Transverse colon (tissue), 4 donors: Measurements from ENCODE around the gene CNBD2. TPM values are rescaled to one million over a fixed set of nuclear protein-coding genes. Genes with fewer than 3 reads are reported as not detected.
"Not testable (repeated sequence)": the region's sequence is repeated elsewhere in the genome, so short reads cannot be mapped to it uniquely, and the experiment has no call there.

Source experiments
- DNase-seq: peaks from one replicate; pipeline ENCODE4 v3.0.0-alpha.2; 2019
- H3K27ac ChIP-seq, 4 donors: fragments of 200-600 bp; sonication (generic); 2 replicates each; pipeline ENCODE4 v1.5.1; 2016 to 2018; ENCODE audit warnings: inconsistent platforms in 4 of 4
- H3K27me3 ChIP-seq: fragments of 200-600 bp; sonication (generic); 2 replicates; pipeline ENCODE4 v1.5.1; 2017; ENCODE audit warnings: inconsistent platforms
- H3K36me3 ChIP-seq, 4 donors: fragments of 200-600 bp; sonication (generic); 2 replicates each; pipeline ENCODE4 v1.5.1; 2017 to 2019; ENCODE audit warnings: inconsistent platforms in 4 of 4
- H3K4me1 ChIP-seq, 4 donors: fragments of 200-600 bp; sonication (generic); 2 replicates each; pipeline ENCODE4 v1.5.1; 2017 to 2020; ENCODE audit warnings: inconsistent platforms in 4 of 4
- H3K4me3 ChIP-seq, 4 donors: fragments of 200-600 bp; sonication (generic); 1 replicate in 1 of 4; 2 replicates in 3 of 4; pipeline versions ENCODE4 v1.5.1 to v1.6.1; 2017 to 2019; ENCODE audit warnings: inconsistent platforms in 4 of 4
- H3K9me3 ChIP-seq, 2 donors: fragments of 200-600 bp; sonication (generic); 2 replicates each; pipeline ENCODE4 v1.5.1; 2017 to 2019; ENCODE audit warnings: inconsistent platforms in 2 of 2
- CTCF ChIP-seq, 5 experiments: fragments of 200-600 bp in 3 of 5; fragments of 450-650 bp in 2 of 5; sonication (generic) in 3 of 5; IDR thresholded peaks; 1 replicate in 2 of 5; 2 replicates in 3 of 5; pipeline ENCODE4 v1.5.1; 2016 to 2017; ENCODE audit warnings: antibody characterized with exemption in 5 of 5, inconsistent platforms in 3 of 5, mild to moderate bottlenecking in 2 of 5, moderate library complexity in 1 of 5
- EP300 ChIP-seq: sonication (generic); formaldehyde crosslinking; IDR thresholded peaks from one replicate; pipeline ENCODE4 v1.6.1; 2017; ENCODE audit warnings: antibody characterized with exemption, low read depth
- POLR2A ChIP-seq: fragments of 450-650 bp; IDR thresholded peaks from one replicate; pipeline ENCODE4 v1.6.1; 2016; ENCODE audit warnings: antibody characterized with exemption, mild to moderate bottlenecking, moderate library complexity
- POLR2AphosphoS5 ChIP-seq, 3 donors: sonication (generic); formaldehyde crosslinking; IDR thresholded peaks; one replicate each; pipeline ENCODE4 v1.6.1; 2016; ENCODE audit warnings: antibody characterized with exemption in 3 of 3
- WGBS, 2 donors: methylation state at CpG; one replicate each; pipeline ENCODE4 v1.1.5; 2018; ENCODE audit warnings: low coverage in 1 of 2; 5-methylcytosine and 5-hydroxymethylcytosine counted together
- in situ Hi-C, 4 donors: fragments of 200-750 bp; cut with MboI; loops; one replicate each; pipeline versions ENCODE4 v1.15.0 to v1.15.1; 2017; ENCODE audit warnings: low sequenced_read_pairs in 3 of 4, low pct_ligation_motif_present in 1 of 4, low pct_unique_long_range_greater_than_20kb in 1 of 4
- intact Hi-C: fragments of 100-400 bp; cut with DNase I; formaldehyde crosslinking; loops from one replicate; pipeline ENCODE4 v1.15.1; 2023; ENCODE audit warnings: low total_unique reads
- total RNA-seq, 4 donors: library from RNA; depleted of rRNA; stranded (reverse); fragments of >200 nt; gene quantifications; one replicate each; pipeline ENCODE4 v1.1.0, GENCODE V29; 2016

Gene CNBD2
- total RNA-seq, 4 donors from 2014 or later, result 6.2 to 9.4 (median 7.8) TPM; not detected in 1

GRCh38 chr20:36064658-36065426, 96.5 kb downstream of the CNBD2 start:
- Histone ChIP-seq H3K27ac (peak overlapping the region; percentile 85 to 89 (median 88)), H3K27me3 (no peaks in the 10 kb centered on the region), H3K36me3 (no peaks in the 10 kb centered on the region), H3K4me3 (peak overlapping the region; percentile 50 to 72 (median 62)), H3K4me1 (peaks cover 9 to 20% (median 16%) of the 10 kb centered on the region in 4 donors), H3K9me3 (no peaks in the 10 kb centered on the region)
- intact Hi-C loops (no loop called here), in situ Hi-C loops (no loop called here)
- 1% methylated on average over 27 of the region's 61 CpGs; no CpG with 5 or more reads in 1 of the 2 donors for WGBS, 2 donors
- TF ChIP-seq POLR2A (peak; percentile 90), CTCF (IDR thresholded peaks at IDR 0.05) (peak in 1 of 5 experiments; percentile 22), POLR2AphosphoS5 (IDR thresholded peaks at IDR 0.05) (peak; percentile 90 to 92 (median 91)), EP300 (no peak)
- peak; percentile 98 for DNase-seq

DNA sequence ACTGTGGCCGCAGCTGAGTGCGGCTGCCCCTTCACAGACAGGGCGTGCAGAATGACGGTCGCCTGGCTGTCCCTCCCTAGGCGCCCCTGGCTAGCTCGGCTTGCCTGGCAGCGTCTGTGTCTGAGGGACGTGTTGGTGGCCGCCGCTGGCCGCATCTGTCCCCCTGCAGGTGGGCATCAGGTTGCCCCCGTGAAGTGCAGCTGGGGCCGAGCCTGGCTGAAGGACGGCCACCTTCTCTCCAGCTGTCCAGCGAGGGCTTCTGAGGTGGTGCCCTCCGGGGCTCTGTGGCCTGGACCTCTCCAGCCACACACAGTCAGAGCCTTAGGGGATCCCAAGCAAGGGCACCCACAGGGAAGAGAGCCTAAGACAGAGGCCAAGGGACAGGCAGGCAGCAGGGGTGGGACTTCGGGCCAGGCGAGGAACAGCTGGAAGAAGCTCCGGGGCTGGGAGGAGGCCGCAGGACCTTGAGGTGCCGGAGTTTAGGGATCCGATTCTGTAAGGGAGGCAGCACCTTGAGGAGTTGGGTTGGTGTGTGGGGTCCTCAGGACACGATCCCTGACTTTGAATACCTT, 97.1 kb downstream of the CNBD2 start:
- Histone ChIP-seq H3K4me3 (peak overlapping the region; percentile 17 to 72 (median 61)), H3K9me3 (no peaks in the 10 kb centered on the region), H3K36me3 (no peaks in the 10 kb centered on the region), H3K4me1 (peaks cover 9 to 20% (median 16%) of the 10 kb centered on the region in 4 donors), H3K27ac (peak overlapping the region; percentile 85 to 89 (median 88)), H3K27me3 (no peaks in the 10 kb centered on the region)
- DNase-seq, result no peak
- TF ChIP-seq CTCF (IDR thresholded peaks at IDR 0.05) (no peak), POLR2AphosphoS5 (IDR thresholded peaks at IDR 0.05) (no peak), EP300 (no peak), POLR2A (no peak)
- intact Hi-C loops (no loop called here), in situ Hi-C loops (no loop called here)
- WGBS, 2 donors, result 78 to 80% methylated on average over 1 to 20 of the region's 24 CpGs

- Histone ChIP-seq H3K4me3 (no peak overlapping the region), H3K27me3 (no peaks in the 10 kb centered on the region)
- no peak for TF ChIP-seq CTCF (IDR thresholded peaks at IDR 0.05)
- no peak for TF ChIP-seq POLR2A
- no peak for TF ChIP-seq POLR2AphosphoS5 (IDR thresholded peaks at IDR 0.05)
- no peak for TF ChIP-seq EP300
These were observed 98.4 kb downstream of the CNBD2 start for GRCh38 chr20:36066777-36067176.

GRCh38 chr20:36068526-36068925, 100.1 kb downstream of the CNBD2 start:
- H3K9me3 ChIP-seq, H3K27ac ChIP-seq, H3K4me3 ChIP-seq, DNase-seq, H3K27me3 ChIP-seq, H3K36me3 ChIP-seq, in situ Hi-C loops, intact Hi-C loops: not testable (repeated sequence)
- peaks cover 9 to 20% (median 16%) of the 10 kb centered on the region in 4 donors for H3K4me1 ChIP-seq
- WGBS, 2 donors, result 92 to 100% methylated on average over 4 to 11 of the region's 11 CpGs

More at GRCh38 chr20:36066777-36067176, 98.4 kb downstream of the CNBD2 start:
- H3K4me1 ChIP-seq, result peaks cover 9 to 20% (median 16%) of the 10 kb centered on the region in 4 donors
- no peak overlapping the region for H3K27ac ChIP-seq
- no peak for DNase-seq
- 68 to 78% methylated on average over 2 of the region's 2 CpGs for WGBS, 2 donors
- no peaks in the 10 kb centered on the region for H3K9me3 ChIP-seq
- in situ Hi-C loops, result no loop called here
- no peaks in the 10 kb centered on the region for H3K36me3 ChIP-seq
- intact Hi-C loops, result no loop called here
